Activated B cell treated with CpG ODN at 0.5 μM for 24 hours (primary cell): ENCODE results near the gene LMNTD2. TPM values are rescaled to one million over a fixed set of nuclear protein-coding genes. Genes with fewer than 3 reads are reported as not detected.
A peak's percentile ranks its signal among the peaks of the same experiment; 100 is the strongest.

Source experiments
- ATAC-seq: fragments of 200-7000 bp; cut with Tn5 transposase; one replicate; pipeline ENCODE4 v1.10.0; 2021; ENCODE audit warnings: low read depth, mild to moderate bottlenecking, moderate library complexity
- CTCF ChIA-PET: fragments of 350-600 bp; sonication (Branson Sonifier 250); formaldehyde crosslinking; loops from one replicate; lab custom pipeline; 2021; ENCODE audit warnings: antibody characterized with exemption; lab: Charles Lee
- POLR2A ChIA-PET: fragments of 350-600 bp; sonication (Branson Sonifier 250); formaldehyde crosslinking; loops from one replicate; lab custom pipeline; 2021; ENCODE audit warnings: antibody characterized with exemption; lab: Charles Lee
- DNase-seq: peaks from one replicate; pipeline ENCODE4 v3.0.0; 2022
- H3K27ac Mint-ChIP-seq: one replicate; pipeline ENCODE4 v1.8.0; 2020; ENCODE audit warnings: mixed read lengths
- H3K27me3 Mint-ChIP-seq: one replicate; pipeline ENCODE4 v1.8.0; 2021; ENCODE audit warnings: mixed read lengths
- H3K36me3 Mint-ChIP-seq: one replicate; pipeline ENCODE4 v1.8.0; 2021; ENCODE audit warnings: low read depth, mixed read lengths
- H3K4me1 Mint-ChIP-seq: one replicate; pipeline ENCODE4 v1.8.0; 2021; ENCODE audit warnings: mixed read lengths
- H3K4me3 Mint-ChIP-seq: one replicate; pipeline ENCODE4 v1.8.0; 2020; ENCODE audit warnings: mild to moderate bottlenecking, mixed read lengths
- H3K9me3 Mint-ChIP-seq: one replicate; pipeline ENCODE4 v1.8.0; 2020; ENCODE audit warnings: mixed read lengths
- intact Hi-C: fragments of 100-400 bp; cut with micrococcal nuclease; formaldehyde crosslinking; loops from one replicate; pipeline ENCODE4 v1.15.1; 2024
- total RNA-seq: library from RNA; stranded (reverse); gene quantifications from 2 replicates; pipeline ENCODE4 v1.2.3, GENCODE V29; 2022
- TF ChIP-seq, protein P1 (sequence below): fragments of 200-600 bp; IDR thresholded peaks from one replicate; pipeline ENCODE4 v1.8.0; 2022; ENCODE audit warnings: antibody characterized with exemption, mild to moderate bottlenecking

The LMNTD2 gene
- total RNA-seq, 1 donor from 2014 or later, result 8.6 TPM

DNA sequence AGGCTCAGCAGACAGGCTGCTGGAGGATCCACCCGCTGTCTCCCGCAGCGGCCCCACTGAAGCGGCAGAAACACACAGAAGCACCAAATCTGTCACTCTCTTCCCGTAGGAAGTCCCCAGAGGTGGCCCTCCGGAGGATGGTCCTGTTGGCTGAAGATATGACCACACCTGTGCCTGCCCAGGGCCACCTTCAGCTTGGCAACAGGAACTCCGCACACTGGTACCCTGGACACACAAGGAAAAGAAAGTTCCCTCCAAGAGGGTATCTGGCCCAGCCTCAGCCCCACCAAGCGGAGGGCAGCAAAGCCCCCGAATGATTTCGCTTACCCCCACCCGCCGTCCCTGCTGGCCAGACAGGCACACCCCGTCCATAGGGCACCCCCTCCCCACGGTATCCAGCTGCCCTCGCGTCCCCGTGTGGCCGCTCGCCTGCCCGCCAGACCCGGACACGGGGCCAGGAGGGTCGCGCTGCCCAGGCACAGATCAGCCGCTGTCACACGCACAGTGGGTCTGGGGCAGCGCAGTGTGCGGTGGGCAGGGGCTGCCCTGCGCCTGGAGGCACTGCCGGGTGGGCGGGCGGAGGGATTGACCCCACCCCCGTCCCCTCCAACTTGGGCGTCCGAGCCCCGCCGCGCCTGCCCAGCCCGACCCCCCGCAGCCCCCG, 7.2 kb upstream of the LMNTD2 start:
- TF ChIP-seq, protein P1, sequence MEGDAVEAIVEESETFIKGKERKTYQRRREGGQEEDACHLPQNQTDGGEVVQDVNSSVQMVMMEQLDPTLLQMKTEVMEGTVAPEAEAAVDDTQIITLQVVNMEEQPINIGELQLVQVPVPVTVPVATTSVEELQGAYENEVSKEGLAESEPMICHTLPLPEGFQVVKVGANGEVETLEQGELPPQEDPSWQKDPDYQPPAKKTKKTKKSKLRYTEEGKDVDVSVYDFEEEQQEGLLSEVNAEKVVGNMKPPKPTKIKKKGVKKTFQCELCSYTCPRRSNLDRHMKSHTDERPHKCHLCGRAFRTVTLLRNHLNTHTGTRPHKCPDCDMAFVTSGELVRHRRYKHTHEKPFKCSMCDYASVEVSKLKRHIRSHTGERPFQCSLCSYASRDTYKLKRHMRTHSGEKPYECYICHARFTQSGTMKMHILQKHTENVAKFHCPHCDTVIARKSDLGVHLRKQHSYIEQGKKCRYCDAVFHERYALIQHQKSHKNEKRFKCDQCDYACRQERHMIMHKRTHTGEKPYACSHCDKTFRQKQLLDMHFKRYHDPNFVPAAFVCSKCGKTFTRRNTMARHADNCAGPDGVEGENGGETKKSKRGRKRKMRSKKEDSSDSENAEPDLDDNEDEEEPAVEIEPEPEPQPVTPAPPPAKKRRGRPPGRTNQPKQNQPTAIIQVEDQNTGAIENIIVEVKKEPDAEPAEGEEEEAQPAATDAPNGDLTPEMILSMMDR, result no peak
- Mint-ChIP-seq H3K27ac (no peak overlapping the region), H3K4me1 (peaks cover 7% of the 10 kb centered on the region), H3K9me3 (no peaks in the 10 kb centered on the region), H3K4me3 (peak overlapping the region; percentile 73), H3K36me3 (peaks cover 5% of the 10 kb centered on the region), H3K27me3 (no peaks in the 10 kb centered on the region)
- ChIA-PET CTCF (interaction anchor here (1.9 kb wide), 1 partner anchor 13 kb away, joined by 6 read pairs; no protein-coding TSS in a partner anchor), POLR2A (interaction anchor here (0.6 to 1.9 kb wide), 6 partner anchors 13 to 242 kb away, joined by 3 to 9 read pairs (median 6); partner anchors contain the start of genes HRAS, IRF7, LRRC56 and RNH1)
- DNase-seq, result no peak
- intact Hi-C loops, result loop anchor here (1.0 to 2.0 kb wide), 8 partner anchors 7 to 229 kb away; partner anchors contain the start of genes LMNTD2, LRRC56, PHRF1 and RASSF7
- ATAC-seq, result peak; percentile 1

DNA sequence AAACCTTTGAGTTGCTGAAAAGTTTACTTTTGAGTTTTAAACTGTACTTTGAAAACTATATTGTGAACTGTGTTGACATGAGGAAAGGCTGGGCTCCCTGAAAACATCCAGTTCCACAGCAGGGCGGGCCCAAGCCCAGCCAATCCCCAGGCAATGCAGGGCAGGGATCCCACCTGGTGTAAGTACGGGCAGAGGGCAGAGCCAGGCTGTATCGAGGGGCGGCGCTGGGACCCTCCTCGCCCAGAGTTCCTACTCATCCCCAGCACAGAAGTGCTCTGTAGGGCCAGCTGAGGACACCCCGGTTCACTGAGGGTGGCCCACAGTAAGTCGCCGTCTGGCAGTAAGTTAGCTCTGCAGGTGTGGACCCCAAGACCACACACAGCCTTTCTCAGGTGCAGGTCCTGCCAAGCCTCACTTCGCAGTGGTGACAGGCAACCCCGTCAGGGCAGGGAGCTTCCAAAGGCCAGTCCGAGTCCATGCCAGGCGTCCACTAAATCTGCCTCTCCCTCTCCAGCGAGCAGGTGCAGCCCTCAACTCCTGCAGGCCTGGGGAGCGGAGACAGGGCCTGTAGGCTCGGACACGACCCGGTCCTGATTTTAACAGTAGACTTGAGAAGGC, 6.6 kb upstream of the LMNTD2 start:
- no peak for DNase-seq
- ChIA-PET POLR2A (interaction anchor here (1.6 to 1.8 kb wide), 2 partner anchors 61 to 242 kb away, joined by 5 to 9 read pairs; partner anchors contain the start of genes RNH1 and RPLP2), CTCF (no interaction called here)
- intact Hi-C loops, result no loop called here
- H3K36me3 Mint-ChIP-seq, result peaks cover 5% of the 10 kb centered on the region
- no peaks in the 10 kb centered on the region for H3K9me3 Mint-ChIP-seq
- peak overlapping the region; percentile 73 for H3K4me3 Mint-ChIP-seq
- no peak for ATAC-seq
- H3K27me3 Mint-ChIP-seq, result no peaks in the 10 kb centered on the region
- H3K4me1 Mint-ChIP-seq, result peaks cover 7% of the 10 kb centered on the region
- TF ChIP-seq, protein P1, result no peak
- no peak overlapping the region for H3K27ac Mint-ChIP-seq

DNA sequence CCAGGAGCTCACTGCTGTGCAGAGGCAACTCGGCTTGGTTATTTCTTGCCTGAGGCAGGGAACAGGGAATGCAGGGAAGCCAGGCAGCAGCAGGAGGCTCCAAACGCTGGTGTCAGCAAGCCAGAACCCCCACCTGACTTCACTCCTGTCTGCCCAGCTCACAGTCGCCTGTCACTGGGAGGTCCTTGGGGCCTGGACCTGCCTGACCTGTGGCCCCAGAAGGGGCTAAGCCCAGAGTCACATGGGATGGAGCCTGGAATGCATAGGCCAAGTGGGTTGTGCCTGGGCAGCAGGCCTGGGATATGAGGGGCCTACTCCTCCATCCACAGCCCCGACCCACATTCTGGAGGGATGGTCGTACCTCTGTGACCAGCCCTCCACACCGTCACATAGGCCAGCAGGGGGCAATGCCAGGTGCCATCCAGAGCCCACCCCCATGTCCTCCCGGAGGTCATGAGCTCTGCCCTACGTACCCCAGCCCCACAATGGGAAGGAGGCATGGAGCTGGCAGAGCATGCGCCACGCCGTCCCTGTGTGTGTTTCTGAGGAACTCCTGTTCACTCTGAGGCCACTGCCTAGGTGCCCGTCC, 5.5 kb upstream of the LMNTD2 start:
- H3K27me3 Mint-ChIP-seq, result no peaks in the 10 kb centered on the region
- DNase-seq, result no peak
- intact Hi-C loops, result no loop called here
- no peak for ATAC-seq
- TF ChIP-seq, protein P1, result no peak
- no peak overlapping the region for H3K4me3 Mint-ChIP-seq
- POLR2A ChIA-PET, result interaction anchor here (0.9 to 1.4 kb wide), 2 partner anchors 9 to 10 kb away, joined by 5 to 7 read pairs; partner anchors contain the start of gene PHRF1
- CTCF ChIA-PET, result interaction anchor here (1.4 kb wide), 1 partner anchor 11 kb away, joined by 4 read pairs; no protein-coding TSS in a partner anchor
- peaks cover 5% of the 10 kb centered on the region for H3K36me3 Mint-ChIP-seq
- H3K27ac Mint-ChIP-seq, result no peak overlapping the region
- no peaks in the 10 kb centered on the region for H3K9me3 Mint-ChIP-seq
- H3K4me1 Mint-ChIP-seq, result peaks cover 13% of the 10 kb centered on the region

DNA sequence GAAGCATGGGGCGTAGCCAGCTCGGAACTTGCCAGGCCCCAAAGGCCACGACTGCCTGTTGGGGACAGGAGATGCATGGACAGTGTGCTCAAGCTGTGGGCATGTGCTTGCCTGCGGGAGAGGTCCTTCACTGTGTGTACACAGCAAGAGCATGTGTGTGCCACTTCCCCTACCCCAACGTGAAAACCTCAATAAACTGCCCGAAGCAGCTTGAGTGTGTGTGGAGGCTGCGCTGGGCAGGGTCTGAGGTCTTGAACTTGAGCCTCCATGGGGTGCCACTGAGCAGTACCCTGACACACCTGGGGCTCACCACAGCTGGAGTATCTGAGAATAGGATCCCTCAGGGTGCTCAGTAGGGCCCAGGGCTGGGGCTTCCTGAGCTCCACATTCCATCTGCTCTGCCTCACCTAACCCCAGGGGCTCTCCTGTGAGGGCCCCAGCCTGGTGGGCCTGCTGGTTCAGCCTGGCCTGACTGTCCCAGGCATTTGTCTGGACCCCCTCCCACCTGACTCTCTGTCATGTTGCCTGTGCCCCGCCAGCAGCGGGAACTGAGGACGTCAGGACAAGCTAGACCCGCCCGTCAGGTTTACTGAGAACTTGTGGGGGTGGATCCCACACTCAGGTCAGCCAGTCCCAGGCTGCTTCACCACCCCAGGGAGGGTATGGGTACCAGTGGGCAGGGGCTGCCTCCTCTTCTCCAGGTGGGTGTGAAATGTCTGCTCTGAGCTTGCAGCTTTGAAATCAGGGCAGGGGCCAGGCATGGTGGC, 3.5 kb upstream of the LMNTD2 start:
- Mint-ChIP-seq H3K36me3 (peaks cover 5% of the 10 kb centered on the region), H3K9me3 (no peaks in the 10 kb centered on the region), H3K4me3 (no peak overlapping the region), H3K4me1 (peaks cover 18% of the 10 kb centered on the region), H3K27ac (no peak overlapping the region), H3K27me3 (no peaks in the 10 kb centered on the region)
- ChIA-PET CTCF (interaction anchor here (1.3 to 1.4 kb wide), 2 partner anchors 9 to 12 kb away, joined by 3 to 5 read pairs; no protein-coding TSS in a partner anchor), POLR2A (interaction anchor here (1.2 to 4.8 kb wide), 2 partner anchors 12 to 57 kb away, joined by 3 to 26 read pairs; partner anchors contain the start of genes PHRF1 and RNH1)
- intact Hi-C loops, result no loop called here
- DNase-seq, result no peak
- TF ChIP-seq, protein P1, result no peak
- no peak for ATAC-seq
